Stomach (tissue), 9 donors: ENCODE data around the gene LSM4. TPM values are rescaled to one million over a fixed set of nuclear protein-coding genes. Genes with fewer than 3 reads are reported as not detected.
"Not testable (repeated sequence)": the region's sequence is repeated elsewhere in the genome, so short reads cannot be mapped to it uniquely, and the experiment has no call there.

Experiments used
- DNase-seq, 2 donors: peaks; one replicate each; pipeline versions ENCODE4 v3.0.0 to v3.0.0-alpha.2; 2013 to 2019
- H3K27ac ChIP-seq, 5 donors: fragments of 200-600 bp in 4 of 5; sonication (generic) in 4 of 5; one replicate each; pipeline ENCODE4 v1.5.1; 2013 to 2019; ENCODE audit warnings: mild to moderate bottlenecking in 1 of 5, moderate library complexity in 1 of 5
- H3K27me3 ChIP-seq, 3 donors: fragments of 200-600 bp; sonication (generic); one replicate each; pipeline ENCODE4 v1.5.1; 2017 to 2019; ENCODE audit warnings: mixed run types in 1 of 3
- H3K36me3 ChIP-seq, 4 donors: fragments of 200-600 bp; sonication (generic); 1 replicate in 3 of 4; 2 replicates in 1 of 4; pipeline ENCODE4 v1.5.1; 2016 to 2019
- H3K4me1 ChIP-seq, 4 donors: fragments of 200-600 bp; sonication (generic); one replicate each; pipeline ENCODE4 v1.5.1; 2016 to 2019
- H3K4me3 ChIP-seq, 4 donors: fragments of 200-600 bp; sonication (generic) in 3 of 4; one replicate each; pipeline ENCODE4 v1.5.1; 2016 to 2019; ENCODE audit warnings: mild to moderate bottlenecking in 1 of 4
- H3K9me3 ChIP-seq, 4 donors: fragments of 200-600 bp; sonication (generic); one replicate each; pipeline ENCODE4 v1.5.1; 2016 to 2019
- CTCF ChIP-seq, 7 experiments: fragments of 450-650 bp in 4 of 7; fragments of 200-600 bp in 3 of 7; sonication (generic) in 3 of 7; IDR thresholded peaks; one replicate each; pipeline ENCODE4 v1.5.1; 2016 to 2019; ENCODE audit warnings: antibody characterized with exemption in 7 of 7, control low read depth in 2 of 7, mild to moderate bottlenecking in 1 of 7
- EP300 ChIP-seq: sonication (generic); formaldehyde crosslinking; IDR thresholded peaks from one replicate; pipeline ENCODE4 v1.6.1; 2017; ENCODE audit warnings: antibody characterized with exemption
- POLR2A ChIP-seq, 4 donors: fragments of 450-650 bp; IDR thresholded peaks; one replicate each; pipeline ENCODE4 v1.6.1; 2016; ENCODE audit warnings: antibody characterized with exemption in 4 of 4, control low read depth in 2 of 4, mild to moderate bottlenecking in 1 of 4, moderate library complexity in 1 of 4
- POLR2AphosphoS5 ChIP-seq, 3 donors: sonication (generic); formaldehyde crosslinking; IDR thresholded peaks; one replicate each; pipeline ENCODE4 v1.6.1; 2016; ENCODE audit warnings: antibody characterized with exemption in 3 of 3
- WGBS, 5 donors: extraction: QIAGEN DNeasy Blood & Tissue Kit in 3 of 5; methylation state at CpG; one replicate each; pipeline versions ENCODE4 v1.1.5 to v1.1.7; 2013 to 2018; 5-methylcytosine and 5-hydroxymethylcytosine counted together
- intact Hi-C: fragments of 100-400 bp; cut with DNase I; formaldehyde crosslinking; loops from one replicate; pipeline ENCODE4 v1.15.1; 2023; ENCODE audit warnings: low total_unique reads
- polyA plus RNA-seq, 3 donors: library from polyadenylated mRNA; stranded (reverse); fragments of 200-250 nt; gene quantifications; one replicate each; pipeline ENCODE4 v1.2.3, GENCODE V29; 2013
- total RNA-seq, 5 donors: library from RNA; depleted of rRNA; stranded (reverse); fragments of >200 nt; gene quantifications; one replicate each; pipeline versions ENCODE4 v1.1.0 to v1.2.3, GENCODE V29; 2014 to 2016
- donor health status: healthy with polysubstance abuse.
- donor health status: Bipolar disorder and iron deficiency.
- donor health status: healthy.

Gene LSM4
- total and polyA plus RNA-seq, 8 donors, result 24.1 to 185 (median 139) TPM

- Histone ChIP-seq H3K4me1 (peaks cover 18 to 27% (median 19%) of the 10 kb centered on the region in 4 donors), H3K36me3 (no peaks in the 10 kb centered on the region), H3K4me3 (peak overlapping the region; percentile 15 to 32 (median 25)), H3K9me3 (no peaks in the 10 kb centered on the region), H3K27me3 (no peaks in the 10 kb centered on the region), H3K27ac (peak overlapping the region; percentile 66 to 79 (median 77))
- TF ChIP-seq POLR2AphosphoS5 (IDR thresholded peaks at IDR 0.05) (peak in 2 of 3 donors; percentile 69 to 88), CTCF (IDR thresholded peaks at IDR 0.05) (peak in 6 of 7 experiments; percentile 85 to 100 (median 94)), POLR2A (IDR thresholded peaks at IDR 0.05) (no peak)
- intact Hi-C loops, result loop anchor here (5.0 kb wide), 1 partner anchor 51 kb away; no protein-coding TSS in a partner anchor
- DNase-seq, result peak; percentile 94 to 97
- WGBS, 5 donors, result 0 to 6% (median 2%) methylated on average over 9 of the region's 9 CpGs
Observed at GRCh38 chr19:18328340-18329034, 5.6 kb upstream of the LSM4 start.

DNA sequence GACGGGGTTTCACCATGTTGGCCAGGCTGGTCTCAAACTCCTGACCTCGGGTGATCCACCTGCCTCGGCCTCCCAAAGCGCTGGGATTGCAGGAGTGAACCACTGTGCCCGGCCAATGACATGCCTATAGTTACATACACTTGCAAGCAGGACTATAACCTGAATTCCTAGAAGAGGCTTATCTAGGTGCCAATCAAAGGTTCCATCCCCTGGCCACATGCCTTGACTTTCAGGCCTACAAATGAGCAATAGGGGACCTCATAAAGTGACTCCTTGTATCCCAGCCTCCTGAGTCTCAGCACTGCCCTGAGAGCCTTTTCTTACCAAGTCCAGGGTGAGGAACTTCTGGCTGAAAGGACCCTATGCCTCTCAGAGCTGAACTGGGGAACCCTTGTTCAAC is 3.9 kb upstream of the LSM4 start:
- no peaks in the 10 kb centered on the region for H3K36me3 ChIP-seq
- no peaks in the 10 kb centered on the region for H3K9me3 ChIP-seq
- no peaks in the 10 kb centered on the region for H3K27me3 ChIP-seq
- no peak overlapping the region for H3K4me3 ChIP-seq
- no peak overlapping the region for H3K27ac ChIP-seq
- no peak for TF ChIP-seq EP300
- no peak for TF ChIP-seq POLR2A (IDR thresholded peaks at IDR 0.05)
- no peak for TF ChIP-seq CTCF (IDR thresholded peaks at IDR 0.05)
- H3K4me1 ChIP-seq, result peaks cover 30 to 39% (median 31%) of the 10 kb centered on the region in 4 donors
- intact Hi-C loops, result loop anchor here (5.0 kb wide), 1 partner anchor 49 kb away; no protein-coding TSS in a partner anchor
- 90 to 94% (median 91%) methylated on average over 5 of the region's 5 CpGs for WGBS, 5 donors
- no peak for DNase-seq

GRCh38 chr19:18324373-18324731 is 1.5 kb upstream of the LSM4 start:
- DNase-seq, H3K36me3 ChIP-seq, intact Hi-C loops, H3K4me3 ChIP-seq, H3K27me3 ChIP-seq, H3K9me3 ChIP-seq: not testable (repeated sequence)
- peaks cover 52 to 61% (median 54%) of the 10 kb centered on the region in 4 donors for H3K4me1 ChIP-seq
- 45 to 49% (median 46%) methylated on average over 6 of the region's 6 CpGs for WGBS, 5 donors
- peak overlapping the region; percentile 88 to 95 (median 94) for H3K27ac ChIP-seq

DNA sequence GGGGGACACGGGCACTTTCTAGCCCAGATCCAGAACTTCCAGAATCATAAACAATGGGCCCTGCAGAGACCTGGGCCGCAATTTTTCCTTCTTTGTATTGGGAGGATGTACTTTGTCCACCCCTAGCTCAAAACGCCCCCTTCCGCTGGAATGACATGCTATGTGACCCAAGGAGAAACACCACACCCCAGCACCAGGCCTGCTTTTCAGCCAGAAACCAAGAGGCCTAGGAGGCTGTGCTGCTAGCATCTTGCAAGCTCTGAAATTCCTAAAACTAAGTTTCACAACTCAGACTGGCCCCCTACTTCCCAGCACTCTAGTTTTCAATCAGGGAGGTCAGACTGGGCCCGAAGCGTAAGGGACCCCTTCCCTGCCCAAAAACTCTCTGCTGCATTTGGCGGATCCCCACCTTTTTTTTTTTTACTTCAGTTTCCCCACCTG is 538 bp downstream of the LSM4 start:
- TF ChIP-seq POLR2AphosphoS5 (IDR thresholded peaks at IDR 0.05) (no peak), CTCF (IDR thresholded peaks at IDR 0.05) (no peak), EP300 (no peak), POLR2A (IDR thresholded peaks at IDR 0.05) (no peak)
- Histone ChIP-seq H3K27ac (peak overlapping the region; percentile 90 to 95 (median 94)), H3K9me3 (no peaks in the 10 kb centered on the region), H3K4me3 (peak overlapping the region; percentile 60 to 86 (median 75)), H3K27me3 (no peaks in the 10 kb centered on the region), H3K36me3 (no peaks in the 10 kb centered on the region), H3K4me1 (peaks cover 61 to 66% (median 64%) of the 10 kb centered on the region in 4 donors)
- peak; percentile 55 to 81 for DNase-seq
- intact Hi-C loops, result no loop called here
- 0 to 2% (median 1%) methylated on average over 7 of the region's 7 CpGs for WGBS, 5 donors

- Histone ChIP-seq H3K27me3 (no peaks in the 10 kb centered on the region), H3K27ac (peak overlapping the region; percentile 90 to 95 (median 94)), H3K4me1 (peaks cover 61 to 72% (median 67%) of the 10 kb centered on the region in 4 donors), H3K36me3 (no peaks in the 10 kb centered on the region), H3K4me3 (peak overlapping the region in 3 of 4 donors; percentile 60 to 83 (median 67)), H3K9me3 (no peaks in the 10 kb centered on the region)
- 16 to 23% (median 22%) methylated on average over 9 of the region's 9 CpGs for WGBS, 5 donors
- TF ChIP-seq POLR2AphosphoS5 (IDR thresholded peaks at IDR 0.05) (no peak), CTCF (IDR thresholded peaks at IDR 0.05) (no peak), POLR2A (IDR thresholded peaks at IDR 0.05) (no peak), EP300 (no peak)
- intact Hi-C loops, result no loop called here
- peak in 1 of 2 donors; percentile 61 for DNase-seq
Observed at GRCh38 chr19:18321734-18322102, 1.2 kb downstream of the LSM4 start.
